NB4 (cell line): ENCODE data around the gene SLC30A5.

Source experiments
- DNase-seq: peaks from one replicate; pipeline ENCODE4 v3.0.0; 2010; ENCODE audit warnings: low read depth
- H3K4me3 ChIP-seq: one replicate; pipeline ENCODE4 v1.5.1; 2011; ENCODE audit warnings: mild to moderate bottlenecking, low read depth, low read length, moderate library complexity
- MYC ChIP-seq: IDR thresholded peaks from 2 replicates; pipeline ENCODE4 v1.6.1; 2011; ENCODE audit warnings: low read depth, low read length
- POLR2A ChIP-seq: IDR thresholded peaks from 2 replicates; pipeline ENCODE4 v1.6.1; 2011; ENCODE audit warnings: mild to moderate bottlenecking; ENCODE audit not compliant: insufficient read length; ENCODE audit errors: extremely low read depth
- TF ChIP-seq, protein P1 (sequence below): IDR thresholded peaks from one replicate; pipeline ENCODE4 v1.5.1; 2012; ENCODE audit warnings: low read depth, low read length
- TF ChIP-seq, protein P2 (sequence below): IDR thresholded peaks from 2 replicates; pipeline ENCODE4 v1.6.1; 2011; ENCODE audit warnings: low read depth, low read length

The SLC30A5 gene

DNA sequence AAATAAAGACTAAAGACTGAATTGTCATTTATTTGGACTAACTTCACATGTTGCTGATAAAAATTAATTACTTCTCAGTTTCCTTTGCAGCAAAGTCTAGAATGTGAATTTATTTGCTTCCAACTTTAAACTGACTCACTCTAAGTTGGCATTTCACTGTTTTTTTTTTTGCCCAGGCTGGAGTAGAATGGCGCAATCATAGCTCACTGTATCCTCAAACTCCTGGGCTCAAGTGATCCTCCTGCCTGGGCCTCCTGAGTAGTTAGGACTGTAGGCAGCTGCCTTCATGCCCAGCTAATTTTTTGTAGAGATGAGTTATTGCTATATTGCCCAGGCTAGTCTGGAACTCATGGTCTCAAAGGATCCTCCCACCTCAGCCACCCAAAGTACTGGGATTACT, 76.7 kb downstream of the SLC30A5 start:
- H3K4me3 ChIP-seq: peak overlapping the region; percentile 28
- DNase-seq: peak; percentile 28
- TF ChIP-seq MYC: no peak
- TF ChIP-seq, protein P1, sequence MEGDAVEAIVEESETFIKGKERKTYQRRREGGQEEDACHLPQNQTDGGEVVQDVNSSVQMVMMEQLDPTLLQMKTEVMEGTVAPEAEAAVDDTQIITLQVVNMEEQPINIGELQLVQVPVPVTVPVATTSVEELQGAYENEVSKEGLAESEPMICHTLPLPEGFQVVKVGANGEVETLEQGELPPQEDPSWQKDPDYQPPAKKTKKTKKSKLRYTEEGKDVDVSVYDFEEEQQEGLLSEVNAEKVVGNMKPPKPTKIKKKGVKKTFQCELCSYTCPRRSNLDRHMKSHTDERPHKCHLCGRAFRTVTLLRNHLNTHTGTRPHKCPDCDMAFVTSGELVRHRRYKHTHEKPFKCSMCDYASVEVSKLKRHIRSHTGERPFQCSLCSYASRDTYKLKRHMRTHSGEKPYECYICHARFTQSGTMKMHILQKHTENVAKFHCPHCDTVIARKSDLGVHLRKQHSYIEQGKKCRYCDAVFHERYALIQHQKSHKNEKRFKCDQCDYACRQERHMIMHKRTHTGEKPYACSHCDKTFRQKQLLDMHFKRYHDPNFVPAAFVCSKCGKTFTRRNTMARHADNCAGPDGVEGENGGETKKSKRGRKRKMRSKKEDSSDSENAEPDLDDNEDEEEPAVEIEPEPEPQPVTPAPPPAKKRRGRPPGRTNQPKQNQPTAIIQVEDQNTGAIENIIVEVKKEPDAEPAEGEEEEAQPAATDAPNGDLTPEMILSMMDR: no peak

DNA sequence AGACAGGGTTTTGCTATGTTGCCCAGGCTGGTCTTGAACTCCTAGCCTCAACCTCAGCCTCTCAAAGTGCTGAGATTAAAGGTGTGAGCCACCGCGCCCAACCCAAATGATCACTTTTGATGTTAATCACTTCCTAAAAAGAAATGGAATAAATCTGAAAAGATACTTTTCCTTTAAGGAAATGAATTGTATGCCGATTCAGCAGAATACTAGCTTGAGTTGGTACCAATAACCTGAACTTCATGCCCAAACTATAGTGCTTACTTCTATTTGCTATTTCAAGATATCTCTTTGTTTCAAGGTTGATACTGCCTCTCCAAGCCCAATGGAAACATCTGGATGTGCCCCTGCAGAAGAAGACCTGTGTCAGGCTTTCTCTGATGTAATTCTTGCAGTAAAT, 77.2 kb downstream of the SLC30A5 start:
- DNase-seq: no peak
- no peak for TF ChIP-seq POLR2A
- TF ChIP-seq, protein P1: no peak
- TF ChIP-seq MYC: no peak
- TF ChIP-seq, protein P2, sequence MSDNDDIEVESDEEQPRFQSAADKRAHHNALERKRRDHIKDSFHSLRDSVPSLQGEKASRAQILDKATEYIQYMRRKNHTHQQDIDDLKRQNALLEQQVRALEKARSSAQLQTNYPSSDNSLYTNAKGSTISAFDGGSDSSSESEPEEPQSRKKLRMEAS: no peak
- peak overlapping the region; percentile 3 for H3K4me3 ChIP-seq
